SK-N-SH treated with all-trans-retinoic acid at 6 μM for 48 hours (cell line): Measurements from ENCODE around the gene BCKDHB.

Experiments
- BACH2 ChIP-seq: fragments of 250-450 bp; sonication (Bioruptor Pico); IDR thresholded peaks from 2 replicates; pipeline ENCODE4 v1.9.0; 2021; ENCODE audit warnings: mild to moderate bottlenecking, borderline replicate concordance
- CSDC2 ChIP-seq: fragments of 250-450 bp; sonication (Bioruptor Pico); IDR thresholded peaks from 2 replicates; pipeline ENCODE4 v1.5.0; 2020; ENCODE audit warnings: mild to moderate bottlenecking, moderate library complexity
- ISL1 ChIP-seq: fragments of 250-450 bp; sonication (Bioruptor Pico); IDR thresholded peaks from 2 replicates; pipeline ENCODE4 v2.1.2; 2022; ENCODE audit warnings: mild to moderate bottlenecking, moderate library complexity
- PATZ1 ChIP-seq: fragments of 250-450 bp; sonication (Bioruptor Pico); IDR thresholded peaks from 2 replicates; pipeline ENCODE4 v1.8.0; 2020; ENCODE audit warnings: mild to moderate bottlenecking, moderate library complexity, borderline replicate concordance
- RARB ChIP-seq: fragments of 250-450 bp; sonication (Bioruptor Pico); IDR thresholded peaks from 2 replicates; pipeline ENCODE4 v1.8.0; 2021; ENCODE audit warnings: mild to moderate bottlenecking, moderate library complexity
- TCF4 ChIP-seq: fragments of 250-450 bp; sonication (Bioruptor Pico); IDR thresholded peaks from 2 replicates; pipeline ENCODE4 v1.8.0; 2021; ENCODE audit warnings: mild to moderate bottlenecking, moderate library complexity, borderline replicate concordance
- ZC3H10 ChIP-seq: fragments of 250-450 bp; sonication (Bioruptor Pico); IDR thresholded peaks from 2 replicates; pipeline ENCODE4 v1.5.1; 2021; ENCODE audit warnings: mild to moderate bottlenecking, moderate library complexity
- ZFP3 ChIP-seq: fragments of 250-450 bp; sonication (Bioruptor Pico); IDR thresholded peaks from 2 replicates; pipeline ENCODE4 v1.5.0; 2020; ENCODE audit warnings: mild to moderate bottlenecking, moderate library complexity
- ZNF70 ChIP-seq: fragments of 450-650 bp; formaldehyde crosslinking; IDR thresholded peaks from 2 replicates; pipeline ENCODE4 v1.5.0; 2020; ENCODE audit warnings: mild to moderate bottlenecking, moderate library complexity

GRCh38 chr6:80321011-80321410 is 214.5 kb downstream of the BCKDHB start:
- no peak for TF ChIP-seq ZNF70 (CRISPR knock-in tag)
- no peak for TF ChIP-seq ZFP3
- TF ChIP-seq TCF4 (CRISPR knock-in tag): no peak
- no peak for TF ChIP-seq RARB
- no peak for TF ChIP-seq CSDC2 (CRISPR knock-in tag)
- TF ChIP-seq BACH2: no peak
- no peak for TF ChIP-seq ZC3H10 (CRISPR knock-in tag)
- no peak for TF ChIP-seq ISL1 (CRISPR knock-in tag)
- TF ChIP-seq PATZ1 (CRISPR knock-in tag): no peak
